ENCODE data around the gene TNFAIP8. TPM values are rescaled to one million over a fixed set of nuclear protein-coding genes. Genes with fewer than 3 reads are reported as not detected.

The TNFAIP8 gene
- total RNA-seq, result 18.4 and 22.3 TPM in 2 replicates

- DNase-seq (ENCODE audit: low read depth, low spot score), result no peak
Observed at GRCh38 chr5:119355685-119356611, at the start of gene TNFAIP8. TSS of gene TNFAIP8 (plus strand) at chr5:119356019. CDS start at chr5:119356091, 72 bp downstream.

GRCh38 chr5:119307170-119307569 is 48.6 kb upstream of the TNFAIP8 start:
- DNase-seq (ENCODE audit: low read depth, low spot score), result no peak

- no peak for DNase-seq (ENCODE audit: low read depth, low spot score)
Observed at GRCh38 chr5:119309326-119309725, 46.5 kb upstream of the TNFAIP8 start.

- DNase-seq (ENCODE audit: low read depth, low spot score), result no peak
Observed at GRCh38 chr5:119311688-119312087, 44.1 kb upstream of the TNFAIP8 start.

- no peak for DNase-seq (ENCODE audit: low read depth, low spot score)
Observed at GRCh38 chr5:119312403-119312802, 43.4 kb upstream of the TNFAIP8 start.

- no peak for DNase-seq (ENCODE audit: low read depth, low spot score)
Observed at GRCh38 chr5:119313197-119313596, 42.6 kb upstream of the TNFAIP8 start.

GRCh38 chr5:119313658-119314605 is 41.9 kb upstream of the TNFAIP8 start:
- no peak for DNase-seq (ENCODE audit: low read depth, low spot score)

GRCh38 chr5:119315516-119315949 is 40.3 kb upstream of the TNFAIP8 start:
- no peak for DNase-seq (ENCODE audit: low read depth, low spot score)

GRCh38 chr5:119316086-119316485 is 39.7 kb upstream of the TNFAIP8 start:
- no peak for DNase-seq (ENCODE audit: low read depth, low spot score)

GRCh38 chr5:119316906-119317305 is 38.9 kb upstream of the TNFAIP8 start:
- no peak for DNase-seq (ENCODE audit: low read depth, low spot score)

- no peak for DNase-seq (ENCODE audit: low read depth, low spot score)
Observed at GRCh38 chr5:119318256-119318894, 37.4 kb upstream of the TNFAIP8 start.

GRCh38 chr5:119319401-119319800 is 36.4 kb upstream of the TNFAIP8 start:
- DNase-seq (ENCODE audit: low read depth, low spot score), result no peak

GRCh38 chr5:119319890-119320289 is 35.9 kb upstream of the TNFAIP8 start:
- no peak for DNase-seq (ENCODE audit: low read depth, low spot score)

GRCh38 chr5:119321569-119322311 is 34.1 kb upstream of the TNFAIP8 start:
- DNase-seq (ENCODE audit: low read depth, low spot score), result no peak

- DNase-seq (ENCODE audit: low read depth, low spot score), result no peak
Observed at GRCh38 chr5:119322312-119322947, 33.4 kb upstream of the TNFAIP8 start.

GRCh38 chr5:119322948-119323537 is 32.8 kb upstream of the TNFAIP8 start:
- DNase-seq (ENCODE audit: low read depth, low spot score), result no peak

- DNase-seq (ENCODE audit: low read depth, low spot score), result no peak
Observed at GRCh38 chr5:119323601-119324000, 32.2 kb upstream of the TNFAIP8 start.

- no peak for DNase-seq (ENCODE audit: low read depth, low spot score)
Observed at GRCh38 chr5:119324842-119325241, 31.0 kb upstream of the TNFAIP8 start.

- DNase-seq (ENCODE audit: low read depth, low spot score), result no peak
Observed at GRCh38 chr5:119327018-119327417, 28.8 kb upstream of the TNFAIP8 start.
